Measurements from ENCODE around the gene CCDC47.
"Not testable (repeated sequence)": the region's sequence is repeated elsewhere in the genome, so short reads cannot be mapped to it uniquely, and the experiment has no call there.

The CCDC47 gene

DNA sequence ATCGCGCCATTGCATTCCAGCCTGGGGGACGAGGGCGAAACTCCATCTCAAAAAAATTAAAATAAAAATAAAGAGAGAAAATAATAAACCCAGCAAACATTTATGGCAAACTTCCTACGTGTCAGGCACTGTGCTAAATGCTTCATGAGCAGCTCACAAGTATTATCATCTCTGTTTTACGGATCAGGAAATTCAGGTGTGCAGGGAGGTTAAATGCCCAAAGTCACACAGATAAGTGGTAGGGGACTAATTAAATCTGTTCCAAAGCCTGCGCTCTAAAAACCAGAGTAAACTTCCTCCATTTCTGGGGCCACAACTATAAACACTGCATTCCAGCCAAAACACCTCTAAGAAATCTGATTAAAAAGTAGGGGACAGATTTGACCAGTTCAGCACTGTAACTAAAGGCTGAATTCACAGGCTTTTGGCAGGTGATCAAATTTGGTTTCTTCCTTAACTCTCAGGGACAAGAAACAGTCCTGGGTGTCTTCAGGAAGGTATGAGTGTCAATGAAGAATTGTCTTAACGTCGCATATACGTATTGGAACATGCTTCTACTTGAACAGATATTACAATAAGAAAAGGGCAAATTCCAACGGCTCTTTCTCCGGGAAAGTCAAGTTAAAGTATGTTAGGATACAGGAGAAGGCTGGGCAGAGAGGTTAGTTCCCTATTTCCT lies 32.8 kb downstream of the CCDC47 start:
- H3K4me3 ChIP-seq (ENCODE audit: low read depth, low read length) = peak overlapping the region; percentile 66
- TF ChIP-seq, protein P1, sequence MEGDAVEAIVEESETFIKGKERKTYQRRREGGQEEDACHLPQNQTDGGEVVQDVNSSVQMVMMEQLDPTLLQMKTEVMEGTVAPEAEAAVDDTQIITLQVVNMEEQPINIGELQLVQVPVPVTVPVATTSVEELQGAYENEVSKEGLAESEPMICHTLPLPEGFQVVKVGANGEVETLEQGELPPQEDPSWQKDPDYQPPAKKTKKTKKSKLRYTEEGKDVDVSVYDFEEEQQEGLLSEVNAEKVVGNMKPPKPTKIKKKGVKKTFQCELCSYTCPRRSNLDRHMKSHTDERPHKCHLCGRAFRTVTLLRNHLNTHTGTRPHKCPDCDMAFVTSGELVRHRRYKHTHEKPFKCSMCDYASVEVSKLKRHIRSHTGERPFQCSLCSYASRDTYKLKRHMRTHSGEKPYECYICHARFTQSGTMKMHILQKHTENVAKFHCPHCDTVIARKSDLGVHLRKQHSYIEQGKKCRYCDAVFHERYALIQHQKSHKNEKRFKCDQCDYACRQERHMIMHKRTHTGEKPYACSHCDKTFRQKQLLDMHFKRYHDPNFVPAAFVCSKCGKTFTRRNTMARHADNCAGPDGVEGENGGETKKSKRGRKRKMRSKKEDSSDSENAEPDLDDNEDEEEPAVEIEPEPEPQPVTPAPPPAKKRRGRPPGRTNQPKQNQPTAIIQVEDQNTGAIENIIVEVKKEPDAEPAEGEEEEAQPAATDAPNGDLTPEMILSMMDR (IDR thresholded peaks at IDR 0.05; ENCODE audit: low read depth, low read length, missing control alignments) = no peak
- no peak for DNase-seq (ENCODE audit: low read depth)

DNA sequence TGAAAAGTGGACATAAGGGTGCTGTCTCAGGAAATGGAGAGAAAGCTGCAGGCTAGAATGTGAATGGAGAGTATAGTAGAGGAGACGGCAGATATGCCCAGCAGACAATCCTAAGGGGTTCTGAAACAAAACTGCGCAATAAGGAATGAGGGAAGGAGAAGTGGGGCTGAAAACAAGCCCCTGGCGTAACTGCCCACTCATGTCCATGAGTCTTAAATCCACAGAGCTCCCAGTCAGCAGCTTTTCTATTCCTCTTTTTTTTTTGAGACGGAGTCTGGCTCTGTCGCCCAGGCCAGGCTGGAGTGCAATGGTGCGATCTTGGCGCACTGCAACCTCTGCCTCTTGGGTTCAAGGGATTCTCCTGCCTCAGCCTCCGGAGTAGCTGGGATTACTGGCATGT lies 37.7 kb downstream of the CCDC47 start:
- H3K4me3 ChIP-seq (ENCODE audit: low read depth, low read length) = no peak overlapping the region
- TF ChIP-seq, protein P1 (IDR thresholded peaks at IDR 0.05; ENCODE audit: low read depth, low read length, missing control alignments) = no peak
- no peak for DNase-seq (ENCODE audit: low read depth)

DNA sequence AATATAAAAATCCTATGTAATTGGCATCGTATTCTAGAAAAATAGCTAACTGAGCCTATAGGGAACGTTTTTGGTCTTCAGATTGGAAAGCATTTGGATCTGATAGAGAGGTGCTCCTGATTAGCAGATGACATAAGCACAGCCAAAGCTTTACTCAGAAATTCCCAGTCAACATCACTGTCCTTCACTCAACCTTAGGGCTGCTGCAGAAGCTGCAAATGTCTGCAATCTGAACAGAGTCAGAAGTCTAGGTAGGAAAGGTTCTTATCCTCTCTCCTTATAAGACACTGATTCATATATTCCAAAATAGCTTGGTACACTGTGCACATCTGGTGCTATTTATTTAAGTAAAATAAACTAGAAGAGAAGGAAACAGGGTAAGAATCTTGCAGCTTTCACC lies 51.0 kb downstream of the CCDC47 start:
- no peak for DNase-seq (ENCODE audit: low read depth)
- TF ChIP-seq, protein P1 (IDR thresholded peaks at IDR 0.05; ENCODE audit: low read depth, low read length, missing control alignments) = no peak
- no peak overlapping the region for H3K4me3 ChIP-seq (ENCODE audit: low read depth, low read length)

DNA sequence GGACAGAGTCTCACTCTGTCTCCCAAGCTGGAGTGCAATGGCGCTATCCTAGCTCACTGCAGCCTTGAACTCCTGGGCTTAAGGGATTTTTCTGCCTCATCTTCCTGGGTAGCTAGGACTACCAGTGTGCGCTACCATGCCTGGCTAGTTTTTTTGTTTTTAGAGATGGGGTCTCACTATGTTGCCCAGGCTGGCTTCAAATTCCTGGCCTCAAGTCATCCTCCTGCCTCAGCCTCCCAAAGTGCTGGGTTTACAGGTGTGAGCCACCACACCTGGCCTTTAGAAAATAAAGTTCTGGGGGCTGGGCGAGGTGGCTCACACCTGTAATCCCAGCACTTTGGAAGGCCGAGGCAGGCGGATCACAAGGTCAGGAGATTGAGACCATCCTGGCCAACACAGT lies 53.2 kb downstream of the CCDC47 start:
- not testable (repeated sequence) for DNase-seq (ENCODE audit: low read depth); H3K4me3 ChIP-seq (ENCODE audit: low read depth, low read length)

DNA sequence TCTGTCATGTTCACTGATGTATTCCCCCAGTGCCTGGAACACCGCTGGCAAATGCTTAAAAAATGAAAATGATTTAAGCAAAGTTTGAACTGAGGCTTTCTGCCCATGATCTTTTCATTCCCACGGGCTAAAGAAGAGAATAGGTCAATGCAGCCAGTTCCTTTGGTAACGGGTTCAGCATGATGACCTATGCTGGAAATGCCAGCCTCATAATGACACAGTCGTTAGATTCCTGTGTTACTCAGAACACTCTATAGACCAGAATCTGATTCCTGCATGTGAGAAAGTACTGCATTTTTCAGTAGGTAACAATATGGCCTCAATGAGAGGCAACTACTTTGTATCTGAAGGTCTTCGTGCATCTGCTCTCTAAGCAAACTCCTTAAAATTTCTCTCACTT lies 54.4 kb downstream of the CCDC47 start:
- DNase-seq (ENCODE audit: low read depth) = no peak
- H3K4me3 ChIP-seq (ENCODE audit: low read depth, low read length) = no peak overlapping the region
- TF ChIP-seq, protein P1 (IDR thresholded peaks at IDR 0.05; ENCODE audit: low read depth, low read length, missing control alignments) = no peak

DNA sequence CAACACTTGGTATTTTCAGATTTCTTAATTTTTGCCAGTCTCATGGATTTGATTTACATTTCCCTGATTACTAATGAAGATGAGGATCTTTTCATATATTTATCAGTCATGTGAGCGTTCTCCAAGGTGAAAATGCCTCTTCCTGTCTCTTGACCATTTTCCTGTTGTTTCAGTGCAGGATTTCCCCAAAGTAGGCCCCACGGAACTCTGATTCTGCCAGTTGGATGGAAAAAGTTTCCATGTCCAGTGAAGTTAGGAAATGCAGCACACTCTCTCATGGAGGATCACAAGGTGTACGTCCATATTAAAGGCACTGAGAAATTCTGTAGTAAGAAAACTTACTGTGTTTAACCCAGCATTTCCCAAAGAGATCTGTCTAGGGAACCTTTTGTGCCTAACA lies 57.0 kb downstream of the CCDC47 start:
- no peak for DNase-seq (ENCODE audit: low read depth)
- H3K4me3 ChIP-seq (ENCODE audit: low read depth, low read length) = no peak overlapping the region
- TF ChIP-seq, protein P1 (IDR thresholded peaks at IDR 0.05; ENCODE audit: low read depth, low read length, missing control alignments) = no peak

DNA sequence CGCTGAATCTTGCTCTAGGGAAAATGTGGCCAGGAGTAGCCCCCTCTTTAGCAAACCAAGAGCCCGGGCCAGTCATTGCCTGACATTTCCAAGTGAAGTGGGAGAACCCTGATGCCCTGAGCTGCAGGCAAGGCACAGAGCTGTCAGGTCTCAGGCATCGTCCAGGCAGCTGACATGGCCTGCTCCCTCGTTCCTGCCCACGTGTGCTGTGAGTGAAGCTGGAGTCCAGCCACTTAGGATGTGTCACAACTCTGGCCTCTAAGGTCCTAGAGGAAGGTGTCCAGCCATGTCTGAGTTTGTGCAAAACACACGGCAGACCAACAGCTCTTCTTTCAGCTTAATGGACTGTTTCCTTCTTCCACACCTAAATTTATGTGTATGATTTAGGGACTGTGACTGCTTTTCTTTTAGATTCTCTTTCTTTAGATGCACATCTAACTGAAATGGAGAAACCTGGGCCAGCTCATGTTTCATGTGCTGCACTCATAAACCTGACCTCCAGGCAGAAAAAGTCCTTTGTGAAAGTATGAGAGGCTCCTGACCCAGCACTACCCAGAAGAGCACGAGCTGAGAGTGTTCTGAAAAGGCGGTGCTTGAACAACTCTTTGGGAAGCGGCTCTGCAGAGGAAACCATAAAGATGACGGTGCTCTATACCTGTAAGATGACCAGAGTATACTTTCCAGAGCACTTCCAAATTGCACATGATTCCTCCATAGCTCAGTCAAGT lies 58.7 kb downstream of the CCDC47 start:
- DNase-seq (ENCODE audit: low read depth) = no peak
- TF ChIP-seq, protein P1 (IDR thresholded peaks at IDR 0.05; ENCODE audit: low read depth, low read length, missing control alignments) = no peak
- H3K4me3 ChIP-seq (ENCODE audit: low read depth, low read length) = no peak overlapping the region
